GM21723 (cell line): ENCODE data around the gene SPIN1.

ENCODE experiments used
- ATAC-seq: cut with Tn5 transposase; IDR thresholded peaks from one replicate; pipeline ENCODE4 v1.9.1; 2021; ENCODE audit warnings: mild to moderate bottlenecking, moderate library complexity; ENCODE audit not compliant: unreplicated experiment

SPIN1 gene

GRCh38 chr9:88488166-88488565 is 99.9 kb downstream of the SPIN1 start:
- no peak for ATAC-seq

- no peak for ATAC-seq
Measured at GRCh38 chr9:88494983-88495721, 106.9 kb downstream of the SPIN1 start.

GRCh38 chr9:88497224-88497623 is 109.0 kb downstream of the SPIN1 start:
- no peak for ATAC-seq

GRCh38 chr9:88498880-88499279 is 110.6 kb downstream of the SPIN1 start:
- ATAC-seq = no peak

- ATAC-seq = no peak
Measured at GRCh38 chr9:88501086-88501485, 112.8 kb downstream of the SPIN1 start.

- no peak for ATAC-seq
Measured at GRCh38 chr9:88502552-88503034, 114.3 kb downstream of the SPIN1 start.

- ATAC-seq = no peak
Measured at GRCh38 chr9:88503081-88503844, 115.0 kb downstream of the SPIN1 start.

GRCh38 chr9:88503845-88504764 is 115.9 kb downstream of the SPIN1 start:
- no peak for ATAC-seq

GRCh38 chr9:88508326-88508725 is 120.1 kb downstream of the SPIN1 start:
- ATAC-seq = no peak

- no peak for ATAC-seq
Measured at GRCh38 chr9:88511906-88512305, 123.7 kb downstream of the SPIN1 start.

GRCh38 chr9:88514247-88514646 is 126.0 kb downstream of the SPIN1 start:
- ATAC-seq = no peak

- no peak for ATAC-seq
Measured at GRCh38 chr9:88521308-88521707, 133.1 kb downstream of the SPIN1 start.

GRCh38 chr9:88522360-88522759 is 134.1 kb downstream of the SPIN1 start:
- no peak for ATAC-seq

- no peak for ATAC-seq
Measured at GRCh38 chr9:88523056-88523455, 134.8 kb downstream of the SPIN1 start.

GRCh38 chr9:88524911-88525310 is 136.7 kb downstream of the SPIN1 start:
- ATAC-seq = no peak

- no peak for ATAC-seq
Measured at GRCh38 chr9:88527618-88528017, 139.4 kb downstream of the SPIN1 start.
